Activated gamma-delta T cell treated with Interleukin-2 at 50 U/mL for 16 hours (primary cell): ENCODE measurements around the gene SSBP3.

Source experiments
- DNase-seq: peaks from one replicate; pipeline ENCODE4 v3.0.0-alpha.2; 2020

Gene SSBP3

DNA sequence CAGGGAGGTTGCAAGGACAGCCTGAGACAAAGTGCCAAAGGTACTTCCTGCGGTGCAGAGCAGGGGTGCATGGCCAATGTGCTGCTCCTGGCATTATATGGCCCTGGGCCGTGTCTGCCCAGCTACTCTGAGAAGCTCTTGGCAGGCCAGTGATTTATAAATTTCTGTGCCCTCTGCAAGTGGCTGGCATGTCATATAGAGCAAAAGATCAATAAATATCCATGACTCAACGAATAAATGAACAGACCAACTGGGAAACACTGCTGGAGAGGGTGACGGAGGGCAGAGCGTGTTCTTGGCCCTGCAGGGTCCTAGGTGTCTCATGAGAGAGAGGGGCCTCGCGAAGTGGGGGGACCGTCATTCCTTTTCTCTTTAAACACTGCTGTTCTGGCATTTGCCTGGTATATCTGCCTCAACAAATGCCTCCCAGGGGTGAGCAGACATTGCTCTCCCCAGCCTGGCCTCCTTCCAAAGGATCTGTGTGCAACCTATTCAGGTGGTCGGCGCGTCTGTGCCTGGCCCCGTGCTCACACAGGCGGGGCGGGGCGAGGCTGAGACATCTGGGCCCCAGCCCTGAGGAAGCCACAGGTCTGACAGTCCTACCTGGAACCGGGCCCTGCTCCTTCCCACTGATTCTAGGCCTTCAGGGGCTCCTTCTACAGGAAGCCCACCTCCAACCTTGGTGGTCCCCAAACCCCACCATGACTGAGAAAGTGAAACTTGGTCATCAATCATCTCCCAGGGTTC is 123.9 kb downstream of the SSBP3 start:
- DNase-seq: no peak

DNA sequence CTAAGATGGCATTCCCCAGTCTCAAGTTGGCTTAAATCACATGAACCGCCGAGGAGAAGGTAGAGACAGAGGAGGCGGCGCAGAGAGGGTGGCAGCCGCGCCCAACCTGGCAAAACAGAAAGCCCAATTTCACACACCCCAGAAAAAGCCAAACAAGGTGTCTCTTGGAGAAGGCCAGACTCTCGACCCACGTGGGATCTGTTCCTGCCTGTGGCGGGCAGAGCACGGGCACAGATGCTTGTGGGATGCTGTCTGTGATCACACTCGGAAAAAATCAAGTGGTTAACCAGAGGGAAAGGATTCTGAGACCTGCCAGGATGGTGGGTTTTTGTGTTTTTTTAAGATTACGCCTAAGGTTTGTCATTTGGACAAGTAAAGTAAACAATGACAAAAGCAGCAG is 125.5 kb downstream of the SSBP3 start:
- DNase-seq: no peak

DNA sequence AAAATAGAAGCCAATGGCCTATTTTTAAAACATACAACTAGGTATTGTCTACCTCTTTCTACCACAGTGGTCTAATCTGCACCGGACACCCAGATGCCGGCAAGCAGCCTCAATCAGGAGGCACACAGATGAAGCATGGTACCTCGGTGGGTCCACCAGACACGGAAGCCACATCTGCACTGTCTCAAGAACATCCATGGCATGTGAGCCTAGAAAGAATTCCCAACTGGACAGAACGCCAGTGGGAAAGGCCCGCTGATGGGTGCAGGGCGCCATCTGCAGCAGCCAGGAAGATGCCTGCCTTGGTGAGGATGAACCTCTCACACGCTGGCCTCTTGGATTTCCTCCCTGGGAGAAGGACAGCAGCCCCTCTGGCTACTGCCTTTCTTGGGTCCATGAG is 126.7 kb downstream of the SSBP3 start:
- DNase-seq: no peak

DNA sequence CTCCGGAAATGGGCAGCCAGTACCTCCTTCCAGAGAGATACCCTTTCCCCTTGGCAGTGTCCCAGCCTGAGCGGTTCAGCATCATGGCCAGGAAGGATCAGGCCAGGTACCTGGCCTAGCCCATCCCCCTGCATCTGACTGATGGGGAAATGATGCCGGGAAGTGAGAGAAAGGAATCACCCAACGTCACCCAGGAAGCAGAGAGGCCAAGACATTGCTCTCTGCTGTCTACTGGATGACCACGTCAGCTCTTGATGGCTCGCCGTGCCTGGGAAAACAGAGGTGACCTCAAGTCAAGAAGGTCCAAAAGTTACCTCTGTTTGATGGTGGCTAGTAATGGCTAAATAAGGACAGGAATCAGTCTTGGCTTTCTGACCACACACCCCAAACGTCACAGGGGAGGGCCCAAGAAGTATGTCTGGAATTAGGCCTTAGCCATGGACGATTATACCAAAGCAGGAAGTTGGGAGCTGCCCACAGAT is 127.2 kb downstream of the SSBP3 start:
- DNase-seq: no peak

DNA sequence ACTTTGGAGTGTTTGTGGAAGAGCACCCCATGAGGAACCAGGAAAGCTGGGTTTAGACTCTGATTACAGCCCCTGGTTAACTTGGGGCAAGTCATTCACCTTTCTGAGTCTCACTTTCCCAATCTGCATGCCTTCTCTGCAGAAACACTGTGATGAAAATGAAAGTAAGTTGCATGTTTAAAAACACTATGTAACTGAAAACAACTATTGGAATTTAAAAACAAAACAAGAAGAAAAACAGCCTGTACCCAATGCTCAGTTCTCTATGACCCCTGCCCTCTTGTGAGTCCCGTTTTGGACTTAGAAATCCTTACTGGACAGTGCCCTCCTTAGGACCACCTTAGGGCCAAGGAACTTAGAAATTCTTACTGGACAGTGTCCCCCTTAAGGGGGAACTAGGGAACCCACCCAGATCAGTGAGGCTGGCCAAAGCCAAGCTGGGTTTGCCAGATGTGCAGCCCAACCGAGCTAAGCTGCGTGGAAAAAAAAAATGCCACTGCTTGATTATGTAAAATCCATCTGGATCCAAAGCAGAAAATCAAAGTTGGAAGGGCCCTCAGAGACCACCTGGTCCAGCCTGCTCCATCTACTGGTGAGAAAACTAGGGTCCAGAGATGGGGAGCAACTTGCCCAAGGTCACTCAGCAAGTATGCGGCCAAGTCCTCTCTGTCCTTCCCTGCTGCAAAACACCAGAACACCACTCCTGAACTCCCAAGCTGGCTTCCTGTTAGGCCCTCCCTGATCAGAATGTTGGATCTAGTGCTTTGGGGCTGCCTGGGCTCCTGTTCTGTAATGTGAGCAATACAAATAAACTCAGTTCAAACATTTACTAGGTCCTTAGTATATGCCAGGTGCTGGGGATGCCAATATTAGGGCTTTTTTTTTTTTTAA is 128.5 kb downstream of the SSBP3 start:
- no peak for DNase-seq

DNA sequence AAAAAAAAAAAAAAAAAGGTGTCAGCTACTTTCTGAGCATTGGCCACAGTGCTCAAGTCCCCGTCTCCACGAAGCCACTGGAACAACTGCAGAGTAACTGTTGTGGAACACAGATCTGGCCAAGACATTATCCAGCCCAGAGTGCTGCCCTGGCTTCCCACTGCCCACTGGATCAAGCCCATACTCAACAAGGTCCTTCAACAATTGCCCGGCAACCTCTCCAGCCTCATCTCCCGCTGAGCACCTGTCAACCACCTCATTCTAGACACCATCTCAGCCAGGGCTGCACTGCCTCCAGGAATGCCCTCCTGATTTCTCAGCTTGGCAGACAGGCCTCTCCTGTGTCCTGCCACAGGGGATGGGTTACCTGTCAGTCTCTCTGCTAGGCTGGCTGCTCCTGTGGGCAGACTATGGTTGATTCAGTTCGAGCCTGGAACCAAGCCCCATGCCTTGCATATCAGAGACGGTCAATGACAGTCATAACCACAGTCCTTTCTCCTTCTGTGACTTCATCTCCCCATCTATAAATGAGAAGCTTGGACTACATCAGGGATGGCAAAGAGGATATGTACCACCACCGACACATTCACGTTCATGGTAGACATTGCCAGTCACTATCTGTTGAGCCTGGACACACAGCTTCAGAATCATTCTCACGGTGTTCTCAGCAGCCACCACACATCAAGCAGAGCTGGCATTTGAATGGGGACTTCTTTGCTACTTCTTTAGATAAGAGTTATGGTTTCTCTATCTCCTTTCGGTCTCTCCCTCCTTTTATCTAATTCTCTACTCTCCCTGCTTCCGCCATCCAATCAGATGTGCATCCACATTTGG is 129.4 kb downstream of the SSBP3 start:
- no peak for DNase-seq

DNA sequence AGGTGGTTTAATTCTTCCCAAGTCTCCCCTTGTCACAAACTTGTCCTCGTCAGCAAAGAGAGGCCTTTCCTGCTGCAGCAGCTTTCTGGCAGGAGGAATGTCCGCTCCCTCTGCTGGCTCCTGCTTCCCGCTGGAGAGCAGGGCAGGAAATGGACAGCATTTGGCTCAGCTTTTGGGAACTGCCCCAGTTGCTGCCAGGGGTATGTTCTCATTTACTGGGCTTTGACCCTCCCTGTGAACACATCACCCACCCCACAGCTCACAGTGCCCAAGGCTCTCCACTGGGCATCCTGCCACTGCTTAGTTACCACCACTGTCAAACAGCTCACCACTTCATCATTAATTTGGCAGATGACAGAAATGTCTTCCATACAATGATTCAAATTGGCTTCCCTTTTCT is 130.8 kb downstream of the SSBP3 start:
- no peak for DNase-seq

DNA sequence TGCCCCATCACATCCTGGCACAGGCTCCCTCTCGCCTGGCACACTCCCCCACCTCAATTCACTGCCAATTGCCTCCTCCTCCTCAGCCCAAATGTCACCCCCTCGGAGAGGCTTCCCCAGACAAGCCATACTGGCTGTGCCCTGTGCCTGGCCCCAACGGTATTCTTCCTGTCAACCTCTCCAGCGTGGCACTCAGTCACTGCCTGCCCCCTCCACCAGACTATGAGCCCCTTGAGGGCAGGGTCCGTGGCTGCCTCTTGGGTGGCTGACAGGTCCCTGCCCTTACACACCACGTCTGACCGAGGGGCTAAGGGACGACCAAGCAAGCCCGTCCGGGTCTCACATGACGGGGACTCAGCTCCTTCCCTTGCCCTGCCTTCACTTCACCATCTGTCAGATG is 131.3 kb downstream of the SSBP3 start:
- DNase-seq: no peak

DNA sequence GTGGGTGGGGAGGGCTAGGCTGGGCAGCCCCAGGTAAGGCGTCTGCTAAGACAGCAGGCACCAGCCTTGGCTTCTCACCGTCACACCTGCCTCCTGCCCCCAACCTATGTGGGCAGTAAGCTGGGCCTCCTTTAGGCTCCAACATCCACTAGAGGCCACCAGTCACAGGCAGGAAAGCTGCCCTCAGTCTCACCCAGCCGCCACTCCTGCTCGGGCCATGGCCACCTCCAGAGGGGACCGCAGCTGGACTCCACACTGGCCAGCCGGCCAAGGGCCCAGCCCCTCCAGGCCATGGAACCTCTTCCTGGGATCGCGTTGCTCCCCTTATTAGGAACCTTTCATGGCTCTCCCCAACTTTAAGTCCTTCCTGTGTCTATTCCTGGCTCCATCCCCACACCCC is 131.7 kb downstream of the SSBP3 start:
- DNase-seq: no peak

DNA sequence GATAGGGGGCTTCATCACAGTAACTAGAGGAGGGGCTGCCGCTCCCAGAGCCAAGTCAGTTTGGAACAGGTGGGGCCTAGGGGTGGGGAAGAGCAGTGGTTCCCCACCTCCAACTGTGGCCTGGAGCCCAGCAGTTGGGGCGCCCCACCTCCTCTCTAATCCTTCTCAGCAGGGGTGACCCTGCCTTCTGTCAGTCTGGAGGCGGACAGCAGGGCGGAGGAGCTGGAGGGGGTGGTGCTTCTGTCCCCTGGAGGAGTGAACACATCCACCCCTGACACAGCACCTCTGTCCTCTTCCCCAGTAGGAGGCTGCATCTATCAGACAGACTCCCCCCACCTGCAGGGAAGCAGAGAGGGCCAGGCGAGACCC is 132.4 kb downstream of the SSBP3 start:
- DNase-seq: no peak

DNA sequence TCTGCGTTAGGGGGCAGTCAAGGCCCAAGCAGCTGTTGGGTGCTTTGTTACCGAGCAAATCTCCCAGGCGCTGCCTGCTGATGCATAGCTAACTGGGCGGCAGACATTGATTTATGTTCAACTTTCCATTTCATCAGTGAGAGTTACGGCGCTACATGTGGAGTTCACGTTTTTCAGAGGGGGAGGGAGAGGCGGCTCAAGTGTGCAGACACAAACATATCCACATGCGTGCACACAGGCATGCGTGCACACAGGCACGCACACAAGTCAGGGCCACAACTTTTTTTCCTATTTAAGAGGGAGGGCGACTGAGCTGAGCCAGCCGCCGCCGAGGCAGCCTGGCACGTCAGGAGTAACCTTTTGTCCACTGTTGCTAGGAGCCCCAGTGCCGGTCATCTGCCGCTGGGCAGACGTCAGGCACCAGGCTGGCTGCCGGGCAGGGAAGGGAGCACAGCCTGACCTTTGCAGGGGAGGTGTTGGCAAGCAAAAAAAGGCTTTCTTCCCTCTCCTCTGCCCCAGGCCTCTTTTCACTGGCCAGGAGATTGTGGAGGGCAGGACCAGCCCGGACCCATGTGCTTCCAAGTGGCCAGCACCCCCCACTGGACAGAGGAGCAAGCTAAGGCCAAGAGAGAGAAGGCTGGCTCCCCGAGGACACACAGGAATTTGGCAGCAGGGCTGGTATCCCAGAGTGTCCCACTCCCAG is 133.0 kb downstream of the SSBP3 start:
- no peak for DNase-seq

DNA sequence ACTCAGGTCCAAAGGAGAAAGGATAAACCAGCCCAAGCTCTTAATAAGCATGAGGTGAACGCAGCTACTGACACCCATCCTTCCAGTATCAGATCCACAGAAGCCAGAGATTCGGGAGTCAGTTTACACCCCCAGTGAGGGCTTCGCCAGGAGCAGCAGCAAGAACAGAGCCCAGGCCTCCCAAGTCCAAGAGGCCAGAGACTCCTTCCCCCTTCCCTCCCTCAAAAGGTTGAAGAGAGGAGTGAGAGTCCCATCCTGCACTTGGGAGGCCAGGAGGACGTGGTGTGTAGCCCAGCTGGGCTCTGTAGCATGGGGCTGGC is 133.5 kb downstream of the SSBP3 start:
- no peak for DNase-seq

DNA sequence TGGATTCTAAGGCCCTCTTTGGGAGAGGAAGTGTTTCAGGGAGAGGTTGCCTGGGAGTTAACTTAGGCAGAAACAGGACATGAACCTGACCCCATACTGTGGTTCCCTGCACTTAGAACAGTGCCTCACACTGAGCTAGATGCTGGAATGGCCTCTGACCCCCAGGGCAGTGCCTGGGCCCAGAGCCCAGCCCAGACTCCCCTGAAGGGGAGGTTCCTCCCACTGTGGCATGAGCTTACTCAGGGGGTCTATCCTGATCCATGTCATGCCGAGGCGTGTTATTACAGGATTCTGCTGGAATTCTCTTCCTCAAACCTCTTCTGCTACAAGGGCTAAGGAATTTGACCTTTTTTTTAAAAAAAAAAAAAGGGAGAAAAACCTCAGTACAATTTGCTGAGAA is 134.1 kb downstream of the SSBP3 start:
- no peak for DNase-seq

DNA sequence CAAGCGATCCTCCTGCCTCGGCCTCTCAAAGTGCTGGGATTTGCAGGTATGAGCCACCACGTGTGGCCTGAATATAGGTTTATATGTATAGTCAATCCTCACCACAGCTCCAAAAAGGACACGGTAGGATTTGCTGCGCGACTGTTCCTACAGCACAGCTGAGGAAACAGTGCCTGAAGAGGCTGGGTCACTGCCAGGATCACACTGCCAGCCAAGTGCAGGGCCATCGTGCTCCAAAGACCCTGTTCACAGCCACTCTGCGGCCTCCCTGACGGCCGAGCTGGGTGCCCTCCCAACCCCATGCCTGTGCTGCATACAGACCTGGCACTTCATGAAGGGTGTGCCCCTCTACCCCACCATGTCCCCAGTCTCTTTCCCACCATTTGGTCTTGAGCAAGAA is 134.9 kb downstream of the SSBP3 start:
- DNase-seq: no peak

DNA sequence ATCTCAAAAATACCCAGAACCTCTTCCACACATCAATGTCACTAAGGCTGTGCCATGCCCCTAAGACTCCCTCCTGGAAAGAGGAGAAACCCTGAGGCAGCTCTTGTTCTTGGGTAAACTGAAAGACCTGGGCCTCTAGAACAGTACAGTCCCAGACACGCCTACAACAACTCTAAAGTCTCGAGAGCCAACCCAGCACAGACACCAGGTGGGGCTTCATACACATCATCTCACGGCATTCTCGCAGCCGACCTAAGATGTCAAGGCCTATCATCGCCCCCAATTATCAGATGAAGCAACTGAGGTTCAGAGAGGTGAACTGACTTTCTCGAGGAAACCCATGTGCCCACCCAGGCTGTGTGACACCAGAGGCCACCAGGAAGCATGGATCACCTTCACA is 135.7 kb downstream of the SSBP3 start:
- DNase-seq: no peak

DNA sequence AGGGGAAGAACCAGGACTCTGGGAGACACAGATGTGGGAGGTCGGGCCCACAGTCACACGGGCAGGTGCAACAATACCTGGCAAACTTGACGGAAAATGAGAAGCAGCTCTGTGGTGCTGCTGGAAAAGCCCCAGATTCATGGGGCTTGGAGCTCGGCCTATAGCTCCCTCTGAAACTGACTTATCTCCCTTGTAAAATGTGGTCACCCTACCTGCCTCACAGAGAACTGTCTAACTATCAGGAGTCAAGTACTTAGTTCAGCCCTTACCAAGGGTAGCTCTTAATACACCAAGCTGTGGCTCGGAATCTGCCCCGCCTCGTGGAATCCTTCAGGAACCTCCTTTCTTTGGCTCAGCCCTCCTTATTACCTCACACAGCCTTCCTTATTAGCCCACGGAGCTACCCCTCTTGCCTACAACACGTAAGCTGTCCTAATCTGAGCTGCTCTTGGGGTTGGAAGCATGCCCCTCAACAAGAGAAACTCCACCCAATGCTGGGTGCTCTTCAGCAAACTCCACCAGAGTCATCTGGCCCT is 137.4 kb downstream of the SSBP3 start:
- no peak for DNase-seq

DNA sequence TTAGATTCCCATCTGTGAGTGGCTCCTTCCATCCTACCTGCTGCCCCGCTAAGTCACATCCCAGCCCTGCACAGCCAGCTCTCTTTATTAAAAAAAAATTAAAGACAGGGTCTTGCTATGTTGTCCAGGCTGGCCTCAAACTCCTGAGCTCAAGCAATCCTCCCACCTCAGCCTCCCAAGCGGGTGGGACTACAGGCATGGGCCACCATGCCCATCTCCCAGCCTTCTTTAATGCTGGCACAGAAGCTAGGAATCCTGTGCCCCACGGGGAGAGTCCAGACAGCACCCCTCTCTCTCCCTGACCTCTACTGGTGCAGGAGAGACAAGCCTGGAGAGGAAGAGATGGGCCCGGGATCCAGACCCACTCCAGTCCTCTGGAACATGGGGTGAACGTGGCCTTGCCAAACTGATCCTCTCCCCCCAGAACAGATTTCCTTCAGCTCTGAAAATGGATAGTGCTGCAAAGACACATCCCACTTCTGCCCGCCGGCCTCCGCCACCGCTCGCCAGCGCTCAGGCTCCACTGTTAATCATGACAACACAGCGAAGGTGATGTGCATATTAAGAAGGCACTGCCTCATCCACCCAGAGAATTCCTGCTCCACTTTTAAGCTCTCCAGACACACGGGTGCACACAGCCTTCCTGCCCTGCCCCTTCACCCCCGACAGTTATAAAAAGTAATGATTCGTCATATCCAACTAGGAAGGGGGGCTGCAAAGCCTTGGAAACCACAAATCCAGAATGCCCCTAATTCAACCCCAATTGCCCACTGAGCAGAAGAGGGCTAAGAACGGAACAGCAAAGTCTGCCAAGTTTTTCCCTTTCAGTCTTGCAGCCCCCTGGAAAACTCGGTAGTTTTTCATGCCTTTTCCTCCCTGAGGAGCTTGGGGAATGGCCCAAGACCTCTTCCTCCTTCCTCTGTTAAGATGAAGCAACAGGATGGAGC is 138.1 kb downstream of the SSBP3 start:
- DNase-seq: no peak

DNA sequence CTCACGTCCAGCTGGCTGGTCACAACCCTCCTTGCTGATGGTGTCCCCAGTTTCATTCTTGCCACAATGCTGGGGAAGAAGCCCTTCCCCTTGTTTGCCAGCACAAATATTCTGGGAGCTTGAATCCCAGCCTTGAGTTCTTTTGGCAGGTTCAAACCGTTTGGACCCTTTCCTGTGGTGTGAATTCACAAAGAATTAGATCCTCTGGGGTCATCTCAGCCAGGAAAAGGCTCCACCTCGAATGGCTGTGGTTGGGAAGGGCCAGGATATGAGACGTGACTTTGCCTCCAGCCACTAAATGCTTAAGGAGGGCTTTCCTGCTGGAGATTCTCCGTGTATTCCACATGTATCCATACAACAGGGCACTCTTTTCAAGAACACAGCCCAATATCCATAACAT is 139.3 kb downstream of the SSBP3 start:
- DNase-seq: no peak

DNA sequence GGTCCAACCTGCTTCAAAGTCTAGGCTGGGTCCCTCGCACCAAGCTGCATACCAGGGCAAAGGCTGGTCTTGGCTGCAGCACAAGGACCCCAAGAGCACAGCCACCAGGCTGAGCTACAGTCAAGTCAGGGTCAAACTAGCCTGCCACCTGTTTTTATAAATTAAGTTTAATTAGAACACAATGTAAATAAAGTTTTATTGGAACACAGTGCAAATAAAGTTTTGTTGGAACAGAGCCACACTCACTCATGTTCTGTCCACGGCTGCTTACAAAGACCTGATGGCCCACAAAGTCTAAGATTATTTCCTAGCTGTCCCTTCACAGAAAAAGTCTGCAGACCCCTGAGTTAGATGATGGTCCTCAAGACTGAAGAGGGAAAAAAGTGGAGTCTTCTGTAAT is 140.0 kb downstream of the SSBP3 start:
- DNase-seq: no peak

DNA sequence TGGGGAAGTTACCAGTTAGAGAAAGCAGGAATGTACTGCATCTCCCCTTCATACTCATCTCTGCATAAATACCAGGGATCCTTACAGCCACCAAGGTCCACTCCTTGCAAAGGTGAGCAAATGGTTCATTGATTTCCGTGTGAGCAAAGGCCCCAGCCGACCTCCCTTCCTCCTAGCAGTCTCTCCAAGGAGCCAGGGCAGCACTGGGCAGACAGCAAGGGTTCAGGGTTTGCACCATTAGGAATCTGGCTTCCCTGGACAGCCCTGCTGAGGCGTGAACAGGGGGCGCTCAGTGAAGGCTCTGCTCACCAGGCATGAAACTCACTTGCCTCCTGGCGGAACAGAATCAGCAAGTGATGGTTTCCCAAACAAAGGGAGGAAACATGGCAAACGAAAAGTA is 140.5 kb downstream of the SSBP3 start:
- no peak for DNase-seq

DNA sequence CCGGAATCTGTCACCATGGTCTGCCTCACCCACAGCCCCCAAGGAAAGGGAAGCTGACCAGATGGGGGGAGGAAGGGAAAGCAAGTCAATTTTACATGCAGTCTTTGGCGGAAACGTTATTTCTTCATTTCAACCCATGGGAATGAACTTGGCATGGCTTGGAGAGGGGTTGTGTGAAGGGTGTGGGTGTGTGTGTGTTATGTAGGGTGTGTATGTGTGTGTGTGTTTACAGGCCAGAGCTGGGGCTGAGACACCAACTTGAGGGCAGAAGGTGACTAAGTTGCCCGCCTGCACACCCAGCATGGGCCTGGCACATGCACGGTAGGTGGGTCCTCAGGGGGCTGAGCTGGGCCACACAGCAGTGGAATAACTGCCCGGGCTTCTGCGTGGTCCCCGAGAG is 141.1 kb downstream of the SSBP3 start:
- no peak for DNase-seq
